ENCODE measurements around the gene MOGAT2. TPM values are rescaled to one million over a fixed set of nuclear protein-coding genes. Genes with fewer than 3 reads are reported as not detected.

The MOGAT2 gene
- total RNA-seq, 1 donor from 2014 or later, result not detected

DNA sequence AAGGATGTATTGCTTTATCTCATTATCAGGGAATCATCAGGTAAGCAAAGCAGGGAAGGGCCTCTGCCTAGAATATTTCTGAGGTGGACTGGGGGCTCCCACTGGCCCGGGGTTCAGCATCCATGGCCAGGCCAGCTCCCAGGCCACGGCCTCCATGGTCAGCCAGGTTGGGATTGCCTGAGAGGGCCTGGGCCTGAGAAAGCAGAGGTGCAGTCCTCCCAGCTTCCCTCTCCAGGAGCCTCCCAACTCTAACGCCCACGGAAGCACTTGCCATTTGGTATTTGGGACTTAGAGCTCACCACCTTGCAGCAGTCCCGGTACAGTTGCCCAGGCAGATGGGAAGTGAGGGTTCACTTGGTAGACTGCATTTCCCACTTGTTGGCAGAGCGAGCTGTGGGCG, 63.7 kb downstream of the MOGAT2 start:
- intact Hi-C loops (cut with micrococcal nuclease), result no loop called here
- Mint-ChIP-seq H3K36me3 (ENCODE audit: low read depth) (no peaks in the 10 kb centered on the region), H3K4me3 (ENCODE audit: low read depth) (no peak overlapping the region), H3K27me3 (ENCODE audit: low read depth) (no peaks in the 10 kb centered on the region), H3K4me1 (ENCODE audit: low read depth) (peaks cover 18% of the 10 kb centered on the region), H3K27ac (no peak overlapping the region), H3K9me3 (no peaks in the 10 kb centered on the region)
- no peak for DNase-seq (ENCODE audit: low spot score)

DNA sequence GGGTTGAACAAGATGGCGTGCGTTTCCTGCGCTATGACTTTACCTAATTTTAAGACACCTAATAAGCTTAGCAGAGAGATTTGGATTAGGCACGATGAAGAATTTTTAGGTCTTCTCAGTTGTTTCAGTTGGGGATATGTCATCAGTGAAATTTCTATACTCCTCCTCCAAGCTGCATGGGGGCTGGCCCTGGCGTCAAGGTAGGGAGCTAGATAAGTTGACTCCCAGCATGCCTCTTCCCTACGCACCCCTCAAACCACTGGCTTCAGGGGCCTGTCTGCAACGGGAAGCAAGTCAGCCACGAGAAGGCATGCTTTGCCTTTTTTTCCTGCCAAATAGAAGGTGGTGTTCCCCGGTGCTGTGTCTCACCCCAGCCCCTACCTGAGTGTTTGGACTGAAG, 64.2 kb downstream of the MOGAT2 start:
- intact Hi-C loops (cut with micrococcal nuclease), result no loop called here
- no peak overlapping the region for H3K27ac Mint-ChIP-seq
- H3K4me1 Mint-ChIP-seq (ENCODE audit: low read depth), result peaks cover 16% of the 10 kb centered on the region
- no peaks in the 10 kb centered on the region for H3K27me3 Mint-ChIP-seq (ENCODE audit: low read depth)
- no peak for DNase-seq (ENCODE audit: low spot score)
- H3K4me3 Mint-ChIP-seq (ENCODE audit: low read depth), result no peak overlapping the region
- H3K36me3 Mint-ChIP-seq (ENCODE audit: low read depth), result no peaks in the 10 kb centered on the region
- no peaks in the 10 kb centered on the region for H3K9me3 Mint-ChIP-seq

Other genes with a start within 250 kb of the MOGAT2 start
- gene GDPD5, start 191.9 kb upstream of the MOGAT2 start, total RNA-seq, result 11.0 and 14.9 TPM in 2 replicates
- gene SERPINH1, start 155.6 kb upstream of the MOGAT2 start, total RNA-seq, result 23.8 and 23.9 TPM in 2 replicates
- 0.23 TPM in 1 of 2 replicates, not detected in the other for gene MAP6, start 48.8 kb upstream of the MOGAT2 start, total RNA-seq
- 2.6 and 3.0 TPM in 2 replicates for gene DGAT2, start 50.9 kb downstream of the MOGAT2 start, total RNA-seq
- 23.3 and 23.5 TPM in 2 replicates for gene UVRAG, start 97.4 kb downstream of the MOGAT2 start, total RNA-seq